ENCODE data around the gene TUBGCP3. TPM values are rescaled to one million over a fixed set of nuclear protein-coding genes. Genes with fewer than 3 reads are reported as not detected.
A peak's percentile ranks its signal among the peaks of the same experiment; 100 is the strongest.

The TUBGCP3 gene
- total and polyA plus RNA-seq, 7 donors = 7.4 to 15.3 (median 13.1) TPM

GRCh38 chr13:112588490-112589297, 741 bp upstream of the TUBGCP3 start:
- Histone ChIP-seq H3K9me3 (no peaks in the 10 kb centered on the region), H3K36me3 (ENCODE audit: insufficient read depth in 1 of 2, low read depth in 1 of 2) (no peaks in the 10 kb centered on the region), H3K27ac (peak overlapping the region; percentile 98), H3K4me3 (peak overlapping the region; percentile 98), H3K4me1 (peaks cover 21% of the 10 kb centered on the region), H3K27me3 (ENCODE audit: insufficient read depth in 3 of 3, low read length in 2 of 3) (no peaks in the 10 kb centered on the region)
- DNase-seq = peak in 1 of 2 donors; percentile 41
- TF ChIP-seq, protein P1, sequence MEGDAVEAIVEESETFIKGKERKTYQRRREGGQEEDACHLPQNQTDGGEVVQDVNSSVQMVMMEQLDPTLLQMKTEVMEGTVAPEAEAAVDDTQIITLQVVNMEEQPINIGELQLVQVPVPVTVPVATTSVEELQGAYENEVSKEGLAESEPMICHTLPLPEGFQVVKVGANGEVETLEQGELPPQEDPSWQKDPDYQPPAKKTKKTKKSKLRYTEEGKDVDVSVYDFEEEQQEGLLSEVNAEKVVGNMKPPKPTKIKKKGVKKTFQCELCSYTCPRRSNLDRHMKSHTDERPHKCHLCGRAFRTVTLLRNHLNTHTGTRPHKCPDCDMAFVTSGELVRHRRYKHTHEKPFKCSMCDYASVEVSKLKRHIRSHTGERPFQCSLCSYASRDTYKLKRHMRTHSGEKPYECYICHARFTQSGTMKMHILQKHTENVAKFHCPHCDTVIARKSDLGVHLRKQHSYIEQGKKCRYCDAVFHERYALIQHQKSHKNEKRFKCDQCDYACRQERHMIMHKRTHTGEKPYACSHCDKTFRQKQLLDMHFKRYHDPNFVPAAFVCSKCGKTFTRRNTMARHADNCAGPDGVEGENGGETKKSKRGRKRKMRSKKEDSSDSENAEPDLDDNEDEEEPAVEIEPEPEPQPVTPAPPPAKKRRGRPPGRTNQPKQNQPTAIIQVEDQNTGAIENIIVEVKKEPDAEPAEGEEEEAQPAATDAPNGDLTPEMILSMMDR (IDR thresholded peaks at IDR 0.05) = no peak
- WGBS, 3 donors = 64 to 76% (median 66%) methylated on average over 33 of the region's 33 CpGs
- intact Hi-C loops (cut with DNase I) = no loop called here
- peak in 2 of 4 donors; percentile 2 to 16 for ATAC-seq

DNA sequence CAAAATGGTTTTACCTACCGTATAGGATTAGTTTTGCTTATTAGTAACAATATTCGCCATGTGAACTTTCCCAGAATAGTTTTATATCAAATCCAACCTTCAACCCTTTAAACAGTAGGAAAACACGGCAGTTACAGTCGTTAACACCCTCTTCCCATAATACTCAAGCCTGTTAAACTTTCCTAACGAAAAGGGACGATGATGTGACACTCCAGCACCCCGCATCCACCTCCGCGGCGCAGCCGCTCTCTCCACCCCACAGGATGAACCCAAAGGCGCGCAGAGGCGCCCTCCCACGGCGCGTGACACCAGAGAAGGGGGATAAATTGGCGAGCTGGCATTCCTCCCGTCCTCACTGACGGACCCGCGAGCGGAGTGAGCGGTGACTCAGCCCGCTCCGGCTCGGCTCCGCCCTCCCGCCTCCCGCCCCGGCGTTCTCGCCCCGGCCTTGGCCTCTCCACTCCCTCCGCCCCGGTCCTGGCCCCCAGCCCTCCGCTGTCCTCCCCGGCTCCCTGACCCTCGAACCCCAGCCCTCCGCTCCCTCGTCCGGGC, 665 bp downstream of the TUBGCP3 start:
- Histone ChIP-seq H3K4me3 (peak overlapping the region; percentile 98), H3K9me3 (no peaks in the 10 kb centered on the region), H3K27ac (peak overlapping the region; percentile 98), H3K27me3 (ENCODE audit: insufficient read depth in 3 of 3, low read length in 2 of 3) (no peaks in the 10 kb centered on the region), H3K36me3 (ENCODE audit: insufficient read depth in 1 of 2, low read depth in 1 of 2) (no peaks in the 10 kb centered on the region), H3K4me1 (peaks cover 21% of the 10 kb centered on the region)
- DNase-seq = peak; percentile 91 to 95
- 0 to 2% (median 1%) methylated on average over 34 to 42 of the region's 42 CpGs for WGBS, 3 donors
- intact Hi-C loops (cut with DNase I) = no loop called here
- TF ChIP-seq, protein P1 (IDR thresholded peaks at IDR 0.05) = no peak
- peak; percentile 93 to 96 (median 94) for ATAC-seq

GRCh38 chr13:112586334-112586960, 1.5 kb downstream of the TUBGCP3 start:
- 68 to 71% (median 68%) methylated on average over 6 of the region's 6 CpGs for WGBS, 3 donors
- peak overlapping the region; percentile 98 for H3K27ac ChIP-seq
- no peaks in the 10 kb centered on the region for H3K36me3 ChIP-seq (ENCODE audit: insufficient read depth in 1 of 2, low read depth in 1 of 2)
- ATAC-seq (no peak), DNase-seq (no peak)
- no peaks in the 10 kb centered on the region for H3K27me3 ChIP-seq (ENCODE audit: insufficient read depth in 3 of 3, low read length in 2 of 3)
- TF ChIP-seq, protein P1 (IDR thresholded peaks at IDR 0.05) = no peak
- peaks cover 21% of the 10 kb centered on the region for H3K4me1 ChIP-seq
- H3K4me3 ChIP-seq = peak overlapping the region; percentile 98
- H3K9me3 ChIP-seq = no peaks in the 10 kb centered on the region
- intact Hi-C loops (cut with DNase I) = no loop called here

DNA sequence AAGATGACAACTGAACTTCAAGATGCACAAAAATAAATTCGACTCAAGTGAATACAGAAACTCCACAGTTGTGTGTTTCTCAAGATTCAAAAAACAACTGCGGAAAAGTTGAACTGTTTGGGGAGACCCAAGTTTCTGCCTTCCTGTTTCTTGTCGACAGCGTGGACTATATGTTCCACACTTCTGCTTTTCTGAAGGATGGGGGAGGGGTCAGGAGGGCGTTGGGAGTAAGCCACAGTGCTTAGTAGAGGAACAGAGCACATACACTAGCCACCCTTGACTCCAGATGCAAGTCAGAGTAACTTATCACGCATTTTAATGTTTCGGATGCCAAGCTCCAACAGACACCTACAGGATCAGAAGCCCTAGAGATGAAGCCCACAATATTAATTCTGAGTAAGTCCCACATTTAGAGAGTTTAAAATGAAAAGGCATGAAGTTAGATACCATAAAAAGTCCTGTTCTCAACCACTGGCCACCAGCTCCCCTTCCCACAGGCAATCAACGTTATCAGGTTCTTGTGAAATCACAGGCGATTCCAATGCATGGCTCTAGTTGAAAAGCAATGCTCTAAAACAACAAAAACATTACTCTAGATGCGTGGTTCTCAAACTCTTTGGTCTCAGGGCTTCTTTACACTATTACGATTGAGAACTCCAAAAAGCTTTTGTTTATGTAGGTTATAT, 4.2 kb downstream of the TUBGCP3 start:
- intact Hi-C loops (cut with DNase I) = no loop called here
- no peak overlapping the region for H3K27ac ChIP-seq
- WGBS, 3 donors = 87 to 90% (median 88%) methylated on average over 11 of the region's 11 CpGs
- no peaks in the 10 kb centered on the region for H3K27me3 ChIP-seq (ENCODE audit: insufficient read depth in 3 of 3, low read length in 2 of 3)
- no peak for ATAC-seq
- H3K9me3 ChIP-seq = no peaks in the 10 kb centered on the region
- no peaks in the 10 kb centered on the region for H3K36me3 ChIP-seq (ENCODE audit: insufficient read depth in 1 of 2, low read depth in 1 of 2)
- H3K4me1 ChIP-seq = peaks cover 21% of the 10 kb centered on the region
- DNase-seq = peak in 1 of 2 donors; percentile 32
- H3K4me3 ChIP-seq = no peak overlapping the region
- TF ChIP-seq, protein P1 (IDR thresholded peaks at IDR 0.05) = no peak
